Activated CD8-positive, alpha-beta T cell treated with anti-CD3 and anti-CD28 coated beads for 36 hours (primary cell): ENCODE data around the gene AARS2. TPM values are rescaled to one million over a fixed set of nuclear protein-coding genes. Genes with fewer than 3 reads are reported as not detected.

Source experiments
- ATAC-seq: fragments of 200-7000 bp; cut with Tn5 transposase; one replicate; pipeline ENCODE4 v1.10.0; 2021; ENCODE audit warnings: mild to moderate bottlenecking, moderate library complexity
- CTCF ChIA-PET: fragments of 350-600 bp; sonication (Branson Sonifier 250); formaldehyde crosslinking; loops from one replicate; lab custom pipeline; 2021; ENCODE audit warnings: antibody characterized with exemption; lab: Charles Lee
- POLR2A ChIA-PET: fragments of 350-600 bp; sonication (Branson Sonifier 250); formaldehyde crosslinking; loops from one replicate; lab custom pipeline; 2021; ENCODE audit warnings: antibody characterized with exemption; lab: Charles Lee
- DNase-seq: peaks from one replicate; pipeline ENCODE4 v3.0.0-alpha.2; 2020
- H3K27ac Mint-ChIP-seq: one replicate; pipeline ENCODE4 v1.8.0; 2021; ENCODE audit warnings: mild to moderate bottlenecking, mixed read lengths
- H3K27me3 Mint-ChIP-seq: one replicate; pipeline ENCODE4 v1.8.0; 2021; ENCODE audit warnings: mixed read lengths
- H3K36me3 Mint-ChIP-seq: one replicate; pipeline ENCODE4 v1.8.0; 2021; ENCODE audit warnings: low read depth, mixed read lengths
- H3K4me1 Mint-ChIP-seq: one replicate; pipeline ENCODE4 v1.8.0; 2021; ENCODE audit warnings: low read depth, mixed read lengths
- H3K4me3 Mint-ChIP-seq: one replicate; pipeline ENCODE4 v1.8.0; 2021; ENCODE audit warnings: mild to moderate bottlenecking, moderate library complexity, mixed read lengths
- H3K9me3 Mint-ChIP-seq: one replicate; pipeline ENCODE4 v1.8.0; 2021; ENCODE audit warnings: mixed read lengths
- intact Hi-C: fragments of 100-400 bp; cut with micrococcal nuclease; formaldehyde crosslinking; loops from one replicate; pipeline ENCODE4 v1.10.0; 2022
- total RNA-seq, 2 experiments: library from RNA; stranded (reverse); gene quantifications; one replicate each; pipeline ENCODE4 v1.2.3, GENCODE V29; 2021
- TF ChIP-seq, protein P1 (sequence below): fragments of 200-600 bp; IDR thresholded peaks from one replicate; pipeline ENCODE4 v1.8.0; 2022; ENCODE audit warnings: antibody characterized with exemption, mild to moderate bottlenecking

Gene AARS2
- total RNA-seq, 2 experiments from 2014 or later: 16.2 to 16.3 TPM

DNA sequence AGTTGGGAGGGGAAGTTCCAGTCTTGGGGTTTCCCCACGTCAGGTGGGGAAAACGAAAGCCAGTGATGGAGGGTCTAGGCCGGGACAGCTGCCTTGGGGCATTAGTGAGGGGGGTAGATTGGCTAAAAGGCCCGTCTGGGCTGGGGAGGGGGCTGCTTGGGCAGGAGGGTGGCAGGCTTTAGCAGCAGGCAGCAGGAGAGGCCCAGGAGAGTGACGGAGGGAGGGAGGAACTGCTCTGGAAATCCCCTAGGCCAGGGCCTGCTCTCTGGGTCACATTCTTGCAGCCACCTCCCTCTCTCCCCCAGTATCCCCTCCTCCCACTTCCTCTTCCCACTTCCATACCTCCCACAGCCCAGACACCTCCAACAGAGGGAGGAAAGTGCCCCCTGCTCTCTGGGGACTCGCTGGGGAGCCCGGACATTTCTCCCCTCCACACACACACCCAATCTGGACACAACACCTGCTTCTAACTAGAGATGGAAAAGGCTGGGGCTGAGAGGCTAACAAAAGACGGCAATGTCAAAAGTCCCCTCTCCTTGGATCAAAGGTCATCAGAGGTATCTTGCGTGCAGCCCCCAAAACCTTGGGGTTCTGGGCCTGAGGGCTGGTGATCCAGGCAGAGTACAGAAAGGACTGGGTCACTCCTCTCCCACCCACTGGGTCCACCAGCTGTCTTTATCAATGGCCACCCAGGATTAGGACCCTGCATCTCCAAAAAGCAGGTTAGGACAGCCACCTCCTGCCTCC, 49.6 kb downstream of the AARS2 start:
- CTCF ChIA-PET: interaction anchor here (0.9 to 2.0 kb wide), 6 partner anchors 9 to 91 kb away, joined by 3 to 10 read pairs (median 5); partner anchors contain the start of genes HSP90AB1 and SLC29A1
- peaks cover 48% of the 10 kb centered on the region for H3K4me1 Mint-ChIP-seq
- H3K27me3 Mint-ChIP-seq: no peaks in the 10 kb centered on the region

GRCh38 chr6:44262467-44263353, 50.4 kb downstream of the AARS2 start:
- DNase-seq (no peak), ATAC-seq (peak; percentile 0)
- ChIA-PET POLR2A (interaction anchor here (0.6 to 17.2 kb wide), 7 partner anchors 8 to 50 kb away, joined by 3 to 486 read pairs (median 4); partner anchors contain the start of gene HSP90AB1), CTCF (interaction anchor here (0.9 to 1.5 kb wide), 8 partner anchors 8 to 163 kb away, joined by 3 to 6 read pairs (median 4); no protein-coding TSS in a partner anchor)
- intact Hi-C loops: no loop called here
- Mint-ChIP-seq H3K4me3 (peak overlapping the region; percentile 95), H3K36me3 (peaks cover 40% of the 10 kb centered on the region), H3K4me1 (peaks cover 54% of the 10 kb centered on the region), H3K27me3 (no peaks in the 10 kb centered on the region), H3K9me3 (no peaks in the 10 kb centered on the region), H3K27ac (peak overlapping the region; percentile 95)
- TF ChIP-seq, protein P1, sequence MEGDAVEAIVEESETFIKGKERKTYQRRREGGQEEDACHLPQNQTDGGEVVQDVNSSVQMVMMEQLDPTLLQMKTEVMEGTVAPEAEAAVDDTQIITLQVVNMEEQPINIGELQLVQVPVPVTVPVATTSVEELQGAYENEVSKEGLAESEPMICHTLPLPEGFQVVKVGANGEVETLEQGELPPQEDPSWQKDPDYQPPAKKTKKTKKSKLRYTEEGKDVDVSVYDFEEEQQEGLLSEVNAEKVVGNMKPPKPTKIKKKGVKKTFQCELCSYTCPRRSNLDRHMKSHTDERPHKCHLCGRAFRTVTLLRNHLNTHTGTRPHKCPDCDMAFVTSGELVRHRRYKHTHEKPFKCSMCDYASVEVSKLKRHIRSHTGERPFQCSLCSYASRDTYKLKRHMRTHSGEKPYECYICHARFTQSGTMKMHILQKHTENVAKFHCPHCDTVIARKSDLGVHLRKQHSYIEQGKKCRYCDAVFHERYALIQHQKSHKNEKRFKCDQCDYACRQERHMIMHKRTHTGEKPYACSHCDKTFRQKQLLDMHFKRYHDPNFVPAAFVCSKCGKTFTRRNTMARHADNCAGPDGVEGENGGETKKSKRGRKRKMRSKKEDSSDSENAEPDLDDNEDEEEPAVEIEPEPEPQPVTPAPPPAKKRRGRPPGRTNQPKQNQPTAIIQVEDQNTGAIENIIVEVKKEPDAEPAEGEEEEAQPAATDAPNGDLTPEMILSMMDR: no peak

More for the DNA sequence above, 49.6 kb downstream of the AARS2 start:
- TF ChIP-seq, protein P1: no peak
- no peaks in the 10 kb centered on the region for H3K9me3 Mint-ChIP-seq
- H3K4me3 Mint-ChIP-seq: peak overlapping the region; percentile 95
- ATAC-seq: peak; percentile 17
- intact Hi-C loops: no loop called here
- peaks cover 36% of the 10 kb centered on the region for H3K36me3 Mint-ChIP-seq
- POLR2A ChIA-PET: interaction anchor here (0.6 to 17.2 kb wide), 10 partner anchors 8 to 124 kb away, joined by 3 to 486 read pairs (median 4); partner anchors contain the start of genes CDC5L and HSP90AB1
- H3K27ac Mint-ChIP-seq: peak overlapping the region; percentile 95
- DNase-seq: peak; percentile 48

DNA sequence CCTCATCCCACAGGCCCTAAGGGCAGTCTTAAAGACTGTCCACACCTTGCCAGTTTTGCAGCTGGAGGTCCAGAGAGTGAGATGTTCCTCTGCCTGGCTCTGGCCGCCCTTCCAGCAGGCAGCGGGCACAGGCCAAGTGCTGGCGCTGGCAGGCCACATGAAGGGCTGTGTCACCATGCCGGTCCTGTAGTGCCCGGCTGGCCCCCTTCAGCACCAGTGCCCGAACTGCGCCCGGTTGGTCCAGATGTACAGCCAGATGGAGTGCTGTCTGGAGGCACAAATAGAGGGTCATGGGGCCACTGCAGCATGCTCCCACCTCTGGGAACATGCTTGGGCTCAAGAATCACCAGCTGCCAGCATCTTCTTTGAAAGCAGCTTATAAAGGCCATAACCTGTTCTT, 51.6 kb downstream of the AARS2 start:
- DNase-seq (no peak), ATAC-seq (no peak)
- ChIA-PET POLR2A (interaction anchor here (0.9 to 17.2 kb wide), 5 partner anchors 8 to 47 kb away, joined by 3 to 486 read pairs (median 11); partner anchors contain the start of gene HSP90AB1), CTCF (interaction anchor here (0.9 to 1.5 kb wide), 8 partner anchors 8 to 161 kb away, joined by 3 to 6 read pairs (median 4); partner anchors contain the start of gene AARS2)
- Mint-ChIP-seq H3K4me1 (peaks cover 49% of the 10 kb centered on the region), H3K27me3 (no peaks in the 10 kb centered on the region), H3K4me3 (no peak overlapping the region), H3K27ac (no peak overlapping the region), H3K9me3 (no peaks in the 10 kb centered on the region), H3K36me3 (peaks cover 41% of the 10 kb centered on the region)
- intact Hi-C loops: no loop called here
- TF ChIP-seq, protein P1: no peak

DNA sequence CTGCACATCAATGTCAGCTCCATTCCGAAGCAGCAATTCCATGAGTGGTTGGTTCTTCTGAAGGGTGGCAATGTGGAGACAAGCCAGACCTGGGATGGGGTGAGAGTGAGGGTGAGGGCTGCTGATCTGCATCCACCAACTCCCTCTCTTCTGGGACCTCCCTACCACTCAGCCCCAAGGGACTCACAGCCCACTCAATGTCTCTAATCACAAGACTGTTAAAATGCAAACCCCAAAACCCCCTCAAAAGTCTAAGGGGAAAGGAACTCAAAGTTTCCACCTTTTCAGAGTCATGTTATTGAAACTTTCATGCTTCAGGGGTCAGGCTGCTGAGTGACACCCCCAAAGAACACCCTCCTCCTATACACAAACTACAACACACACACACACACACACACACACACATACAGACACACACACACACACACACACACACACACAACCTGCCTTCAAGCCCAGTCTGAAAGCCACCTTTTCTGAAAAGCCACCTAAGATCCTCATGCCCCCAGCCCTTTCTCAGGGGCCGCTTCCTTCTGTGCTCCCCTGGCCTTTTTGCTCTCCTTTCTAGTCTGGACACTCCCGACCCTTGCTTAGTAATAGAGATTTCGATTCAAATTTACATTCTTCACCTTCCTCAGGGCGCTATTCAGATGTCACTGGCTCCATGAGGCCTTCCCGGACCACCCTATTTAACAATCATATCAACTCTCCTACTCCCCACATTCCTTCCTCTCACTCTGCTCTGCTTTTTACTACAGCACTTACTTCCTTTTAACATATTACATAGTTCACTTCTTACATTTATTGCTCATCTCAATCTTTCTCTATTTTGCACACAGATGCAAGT, 52.5 kb downstream of the AARS2 start:
- no peak overlapping the region for H3K4me3 Mint-ChIP-seq
- H3K27ac Mint-ChIP-seq: peak overlapping the region; percentile 66
- ATAC-seq (no peak), DNase-seq (no peak)
- TF ChIP-seq, protein P1: no peak
- peaks cover 52% of the 10 kb centered on the region for H3K4me1 Mint-ChIP-seq
- intact Hi-C loops: no loop called here
- ChIA-PET CTCF (interaction anchor here (1.4 kb wide), 1 partner anchor 44 kb away, joined by 5 read pairs; no protein-coding TSS in a partner anchor), POLR2A (interaction anchor here (17.2 kb wide), 1 partner anchor 15 kb away, joined by 486 read pairs; the partner anchor contains the start of gene HSP90AB1)
- peaks cover 42% of the 10 kb centered on the region for H3K36me3 Mint-ChIP-seq
- H3K9me3 Mint-ChIP-seq: no peaks in the 10 kb centered on the region
- H3K27me3 Mint-ChIP-seq: no peaks in the 10 kb centered on the region
